Tibial nerve (tissue), 4 donors: ENCODE data around the gene ZDHHC18. TPM values are rescaled to one million over a fixed set of nuclear protein-coding genes. Genes with fewer than 3 reads are reported as not detected.
"Not testable (repeated sequence)": the region's sequence is repeated elsewhere in the genome, so short reads cannot be mapped to it uniquely, and the experiment has no call there.

ENCODE experiments used
- DNase-seq, 2 donors: peaks; one replicate each; pipeline ENCODE4 v3.0.0-alpha.2; 2019; ENCODE audit warnings: low spot score in 2 of 2
- H3K27ac ChIP-seq, 4 donors: fragments of 200-600 bp; sonication (generic) in 3 of 4; one replicate each; pipeline ENCODE4 v1.5.1; 2017 to 2019; ENCODE audit warnings: mild to moderate bottlenecking in 1 of 4
- H3K27me3 ChIP-seq, 2 donors: fragments of 200-600 bp; sonication (generic) in 1 of 2; one replicate each; pipeline versions ENCODE4 v1.5.1 to v1.6.0; 2017 to 2019
- H3K36me3 ChIP-seq, 3 donors: fragments of 200-600 bp; sonication (generic); one replicate each; pipeline ENCODE4 v1.5.1; 2018 to 2019
- H3K4me1 ChIP-seq, 4 donors: fragments of 200-600 bp; sonication (generic) in 3 of 4; one replicate each; pipeline ENCODE4 v1.5.1; 2017 to 2019
- H3K4me3 ChIP-seq, 4 donors: fragments of 200-600 bp; sonication (generic) in 3 of 4; one replicate each; pipeline ENCODE4 v1.5.1; 2017 to 2019; ENCODE audit warnings: mild to moderate bottlenecking in 1 of 4, moderate library complexity in 1 of 4
- H3K9me3 ChIP-seq, 4 donors: fragments of 200-600 bp; sonication (generic) in 3 of 4; one replicate each; pipeline ENCODE4 v1.5.1; 2017 to 2019
- CTCF ChIP-seq, 5 experiments: fragments of 200-600 bp in 3 of 5; fragments of 450-650 bp in 2 of 5; sonication (generic) in 3 of 5; IDR thresholded peaks; one replicate each; pipeline ENCODE4 v1.5.1; 2016 to 2019; ENCODE audit warnings: antibody characterized with exemption in 5 of 5, mild to moderate bottlenecking in 3 of 5, moderate library complexity in 2 of 5
- EP300 ChIP-seq, 2 donors: sonication (generic); formaldehyde crosslinking; IDR thresholded peaks; one replicate each; pipeline ENCODE4 v1.6.1; 2017; ENCODE audit warnings: antibody characterized with exemption in 2 of 2, mild to moderate bottlenecking in 1 of 2
- POLR2A ChIP-seq, 2 donors: fragments of 450-650 bp; IDR thresholded peaks; one replicate each; pipeline ENCODE4 v1.6.1; 2017; ENCODE audit warnings: antibody characterized with exemption in 2 of 2, mild to moderate bottlenecking in 2 of 2, moderate library complexity in 2 of 2
- WGBS, 2 donors: methylation state at CpG; one replicate each; pipeline ENCODE4 v1.1.5; 2018; 5-methylcytosine and 5-hydroxymethylcytosine counted together
- total RNA-seq, 4 donors: library from RNA; depleted of rRNA; stranded (reverse); fragments of >200 nt; gene quantifications; one replicate each; pipeline ENCODE4 v1.1.0, GENCODE V29; 2016

Gene ZDHHC18
- total RNA-seq, 4 donors from 2014 or later, result 9.2 to 13.5 (median 10.0) TPM

- Histone ChIP-seq H3K27ac (no peak overlapping the region), H3K36me3 (peaks cover 0 to 74% (median 8%) of the 10 kb centered on the region in 3 donors), H3K27me3 (no peaks in the 10 kb centered on the region), H3K4me1 (peaks cover 0 to 19% (median 11%) of the 10 kb centered on the region in 4 donors), H3K9me3 (no peaks in the 10 kb centered on the region), H3K4me3 (no peak overlapping the region)
- no peak for DNase-seq
- 82% methylated on average over 13 of the region's 13 CpGs for WGBS, 2 donors
- TF ChIP-seq POLR2A (IDR thresholded peaks at IDR 0.05) (no peak), EP300 (IDR thresholded peaks at IDR 0.05) (no peak), CTCF (IDR thresholded peaks at IDR 0.05) (no peak)
These were observed 18.1 kb downstream of the ZDHHC18 start for GRCh38 chr1:26844424-26845196.

- Histone ChIP-seq H3K27ac (peak overlapping the region in 3 of 4 donors; percentile 75 to 89 (median 80)), H3K4me1 (peaks cover 0 to 26% (median 15%) of the 10 kb centered on the region in 4 donors), H3K36me3 (peaks cover 4 to 74% (median 16%) of the 10 kb centered on the region in 3 donors)
- DNase-seq, H3K9me3 ChIP-seq, H3K27me3 ChIP-seq, H3K4me3 ChIP-seq: not testable (repeated sequence)
- WGBS, 2 donors, result 86 to 87% methylated on average over 6 of the region's 6 CpGs
These were observed 21.3 kb downstream of the ZDHHC18 start for GRCh38 chr1:26847826-26848225.

GRCh38 chr1:26848499-26848898, 22.0 kb downstream of the ZDHHC18 start:
- H3K27ac ChIP-seq, result peak overlapping the region; percentile 24 to 89 (median 78)
- DNase-seq, result no peak
- peaks cover 4 to 74% (median 16%) of the 10 kb centered on the region in 3 donors for H3K36me3 ChIP-seq
- no peak for TF ChIP-seq POLR2A (IDR thresholded peaks at IDR 0.05)
- TF ChIP-seq CTCF (IDR thresholded peaks at IDR 0.05), result no peak
- TF ChIP-seq EP300 (IDR thresholded peaks at IDR 0.05), result no peak
- H3K27me3 ChIP-seq, result no peaks in the 10 kb centered on the region
- no peaks in the 10 kb centered on the region for H3K9me3 ChIP-seq
- peaks cover 0 to 32% (median 15%) of the 10 kb centered on the region in 4 donors for H3K4me1 ChIP-seq
- 67 to 72% methylated on average over 10 of the region's 10 CpGs for WGBS, 2 donors
- H3K4me3 ChIP-seq, result no peak overlapping the region

GRCh38 chr1:26848941-26849774, 22.7 kb downstream of the ZDHHC18 start:
- 28 to 40% methylated on average over 9 to 10 of the region's 10 CpGs for WGBS, 2 donors
- H3K36me3 ChIP-seq, result peaks cover 4 to 74% (median 16%) of the 10 kb centered on the region in 3 donors
- no peak overlapping the region for H3K4me3 ChIP-seq
- H3K9me3 ChIP-seq, result no peaks in the 10 kb centered on the region
- peak in 1 of 2 donors; percentile 46 for DNase-seq
- no peaks in the 10 kb centered on the region for H3K27me3 ChIP-seq
- peak overlapping the region; percentile 45 to 89 (median 78) for H3K27ac ChIP-seq
- no peak for TF ChIP-seq CTCF (IDR thresholded peaks at IDR 0.05)
- TF ChIP-seq POLR2A (IDR thresholded peaks at IDR 0.05), result no peak
- peak in 1 of 2 donors; percentile 68 for TF ChIP-seq EP300 (IDR thresholded peaks at IDR 0.05)
- peaks cover 0 to 32% (median 15%) of the 10 kb centered on the region in 4 donors for H3K4me1 ChIP-seq

- peaks cover 4 to 93% (median 16%) of the 10 kb centered on the region in 3 donors for H3K36me3 ChIP-seq
- H3K27ac ChIP-seq, result peak overlapping the region in 2 of 4 donors; percentile 75 to 82
- H3K27me3 ChIP-seq, result no peaks in the 10 kb centered on the region
- H3K4me3 ChIP-seq, result no peak overlapping the region
- H3K4me1 ChIP-seq, result peaks cover 0 to 32% (median 15%) of the 10 kb centered on the region in 4 donors
- WGBS, 2 donors, result 86 to 88% methylated on average over 10 to 12 of the region's 12 CpGs
- H3K9me3 ChIP-seq, result no peaks in the 10 kb centered on the region
- no peak for DNase-seq
- TF ChIP-seq CTCF (IDR thresholded peaks at IDR 0.05) (no peak), EP300 (IDR thresholded peaks at IDR 0.05) (no peak), POLR2A (IDR thresholded peaks at IDR 0.05) (no peak)
These were observed 24.7 kb downstream of the ZDHHC18 start for GRCh38 chr1:26851106-26851684.
